Urothelium cell line (cell line): ENCODE measurements around the gene SLC6A12.
"Not testable (repeated sequence)": the region's sequence is repeated elsewhere in the genome, so short reads cannot be mapped to it uniquely, and the experiment has no call there.

Experiments
- DNase-seq: peaks from one replicate; pipeline ENCODE4 v3.0.0; 2011; ENCODE audit warnings: low spot score, mixed read lengths
- FAIRE-seq: peaks from 2 replicates; lab custom pipeline; 2011; peaks lifted over from hg19 to GRCh38; lab: Jason Lieb, UNC

Gene SLC6A12

DNA sequence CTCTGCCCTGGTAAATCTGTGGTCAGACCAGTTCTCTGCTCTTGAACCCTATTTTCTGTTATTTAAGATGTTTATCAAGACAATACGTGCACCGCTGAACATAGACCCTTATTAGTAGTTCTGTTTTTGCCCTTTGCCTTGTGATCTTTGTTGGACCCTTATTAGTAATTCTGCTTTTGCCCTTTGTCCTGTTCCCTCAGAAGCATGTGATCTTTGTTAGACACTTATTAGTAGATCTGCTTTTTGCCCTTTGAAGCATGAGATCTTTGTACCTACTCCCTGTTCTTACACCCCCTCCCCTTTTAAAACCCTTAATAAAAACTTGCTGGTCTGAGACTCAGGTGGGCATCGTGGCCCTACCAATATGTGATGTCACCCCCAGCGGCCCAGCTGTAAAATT lies 22.0 kb upstream of the SLC6A12 start:
- FAIRE-seq, DNase-seq: not testable (repeated sequence)

DNA sequence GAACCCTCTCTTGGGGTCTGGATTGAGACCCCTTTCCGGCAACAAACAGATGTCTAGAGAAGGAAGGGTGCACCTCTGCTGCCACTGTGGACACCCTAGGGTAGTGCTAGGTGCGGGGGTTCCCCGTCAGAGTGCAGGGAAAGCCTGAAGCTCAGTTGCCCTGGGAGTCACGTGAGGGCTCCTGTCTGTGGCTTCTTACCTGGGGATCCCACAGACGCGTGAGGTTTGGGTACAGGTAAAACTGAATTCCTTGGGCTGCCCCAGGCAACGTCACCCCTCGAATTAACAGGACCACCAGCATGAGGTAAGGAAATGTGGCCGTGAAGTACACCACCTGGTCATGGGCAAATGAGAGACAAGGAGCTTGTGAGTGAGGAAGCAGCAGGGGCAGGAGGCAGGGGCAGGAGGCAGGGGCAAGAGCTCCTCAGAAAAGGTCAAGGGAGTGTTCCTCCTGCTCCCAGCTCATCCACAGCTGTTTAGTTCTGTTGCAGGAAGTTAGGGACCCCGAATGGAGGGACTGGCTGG lies 21.0 kb upstream of the SLC6A12 start:
- FAIRE-seq (no peak), DNase-seq (no peak)

DNA sequence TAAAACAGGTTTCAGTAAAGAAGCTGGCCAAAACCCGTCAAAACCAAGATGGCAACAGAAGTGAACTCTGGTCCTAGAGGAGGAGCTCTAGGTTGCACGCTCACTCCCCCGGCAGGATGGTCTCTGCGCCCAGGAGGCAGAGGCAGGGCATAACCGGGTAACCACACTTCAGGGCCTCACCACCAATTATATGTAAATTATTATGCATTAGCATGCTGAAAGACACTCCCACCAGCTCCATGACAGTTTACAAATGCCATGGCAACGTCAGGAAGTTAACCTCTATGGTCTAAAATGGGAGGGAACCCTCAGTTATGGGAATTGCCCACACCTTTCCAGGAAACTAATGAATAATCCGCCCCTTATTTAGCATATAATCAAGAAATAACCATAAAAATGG lies 20.1 kb upstream of the SLC6A12 start:
- FAIRE-seq = no peak
- no peak for DNase-seq

DNA sequence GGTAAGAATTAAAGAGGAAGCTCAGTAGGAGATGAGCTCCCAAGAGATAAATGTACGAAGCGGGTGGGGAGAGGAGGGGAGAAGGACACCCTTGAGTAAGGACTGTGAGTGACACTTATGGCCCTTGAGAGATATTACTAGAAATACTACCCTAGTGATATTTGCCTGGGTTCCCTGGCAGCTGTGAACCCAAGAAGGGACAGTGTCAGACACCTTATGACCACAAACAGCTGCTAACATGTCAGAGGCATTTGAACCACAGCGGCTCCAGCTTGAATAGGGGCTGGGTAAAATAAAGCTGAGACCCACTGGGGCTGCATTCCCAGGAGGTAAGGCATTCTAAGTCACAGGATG lies 19.6 kb upstream of the SLC6A12 start:
- no peak for DNase-seq
- FAIRE-seq = no peak

DNA sequence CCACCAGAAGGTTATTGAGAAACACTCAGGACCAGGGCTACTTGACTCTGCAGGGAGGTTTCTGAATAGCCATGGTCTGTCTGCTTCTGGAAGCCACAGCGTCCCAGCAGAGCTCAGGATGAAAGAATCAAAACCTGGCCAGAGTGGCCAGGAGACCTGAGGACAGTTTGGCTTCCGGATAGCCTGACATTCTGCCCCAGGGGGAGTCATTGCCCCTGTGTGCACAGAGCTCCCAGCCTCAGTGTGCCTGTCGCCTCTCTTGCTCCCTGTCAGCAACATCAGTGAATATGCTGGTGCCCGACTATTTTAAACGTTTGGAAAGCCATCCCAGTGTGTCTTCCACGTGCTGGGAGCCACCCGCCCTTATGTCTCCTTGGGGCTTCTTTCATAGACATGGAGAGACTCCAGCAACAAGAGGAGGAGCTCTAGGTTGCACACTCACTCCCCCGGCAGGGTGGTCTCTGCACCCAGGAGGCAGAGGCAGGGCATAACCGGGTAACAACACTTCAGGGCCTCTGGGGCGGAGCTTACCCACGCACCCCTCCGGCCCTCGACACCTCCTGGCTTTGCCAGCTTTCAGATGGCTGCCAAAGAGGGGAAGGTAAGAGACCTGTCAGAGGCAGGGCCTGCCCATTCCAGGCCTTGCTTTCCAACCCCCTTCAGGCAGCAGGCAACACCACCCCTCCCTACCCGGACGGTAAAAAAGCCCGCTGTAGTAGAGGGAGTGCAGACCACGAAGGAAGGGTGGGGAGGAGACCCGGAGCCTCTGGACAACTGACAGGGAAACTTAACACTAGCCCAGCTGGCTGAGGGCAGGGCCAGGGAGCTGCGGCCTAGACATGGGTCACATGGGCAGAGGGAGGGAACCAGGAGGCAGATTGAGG lies 19.0 kb upstream of the SLC6A12 start:
- DNase-seq (no peak), FAIRE-seq (no peak)

DNA sequence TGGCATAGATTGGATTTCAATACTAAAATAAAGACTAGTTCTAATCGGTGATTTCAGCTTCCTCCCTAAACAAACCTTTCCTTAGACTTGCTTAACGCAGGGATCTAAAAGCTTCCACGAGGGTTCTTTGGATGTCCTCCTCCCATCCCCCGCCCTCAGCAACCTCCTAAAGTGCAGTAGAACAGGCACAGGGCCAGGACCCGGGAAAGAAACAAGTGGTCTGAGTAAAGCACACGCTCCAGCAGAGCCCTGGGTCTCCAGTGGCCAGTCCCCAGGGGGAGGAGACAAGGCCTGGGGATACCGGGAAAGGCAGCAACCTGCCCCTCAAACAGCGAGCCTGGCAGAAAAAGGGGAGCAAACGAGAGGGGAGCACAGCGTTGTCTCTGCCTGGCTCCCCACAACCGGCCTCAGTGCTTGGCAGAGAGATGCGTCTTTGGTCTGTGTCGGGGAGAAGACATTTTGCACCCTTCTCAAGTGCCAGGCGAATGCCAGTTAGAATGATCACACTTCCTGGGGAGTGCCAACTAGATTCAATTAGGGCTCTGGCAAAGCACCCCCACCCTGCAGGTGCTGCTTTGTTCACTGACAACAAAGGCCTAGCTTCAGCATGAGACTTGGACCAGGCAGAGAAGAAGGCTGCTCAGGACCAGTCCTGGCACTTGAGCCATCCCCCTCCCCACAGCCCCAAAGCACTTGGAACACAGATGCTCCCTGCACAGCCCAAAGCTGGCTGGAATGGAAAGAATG lies 17.1 kb upstream of the SLC6A12 start:
- no peak for FAIRE-seq
- no peak for DNase-seq

DNA sequence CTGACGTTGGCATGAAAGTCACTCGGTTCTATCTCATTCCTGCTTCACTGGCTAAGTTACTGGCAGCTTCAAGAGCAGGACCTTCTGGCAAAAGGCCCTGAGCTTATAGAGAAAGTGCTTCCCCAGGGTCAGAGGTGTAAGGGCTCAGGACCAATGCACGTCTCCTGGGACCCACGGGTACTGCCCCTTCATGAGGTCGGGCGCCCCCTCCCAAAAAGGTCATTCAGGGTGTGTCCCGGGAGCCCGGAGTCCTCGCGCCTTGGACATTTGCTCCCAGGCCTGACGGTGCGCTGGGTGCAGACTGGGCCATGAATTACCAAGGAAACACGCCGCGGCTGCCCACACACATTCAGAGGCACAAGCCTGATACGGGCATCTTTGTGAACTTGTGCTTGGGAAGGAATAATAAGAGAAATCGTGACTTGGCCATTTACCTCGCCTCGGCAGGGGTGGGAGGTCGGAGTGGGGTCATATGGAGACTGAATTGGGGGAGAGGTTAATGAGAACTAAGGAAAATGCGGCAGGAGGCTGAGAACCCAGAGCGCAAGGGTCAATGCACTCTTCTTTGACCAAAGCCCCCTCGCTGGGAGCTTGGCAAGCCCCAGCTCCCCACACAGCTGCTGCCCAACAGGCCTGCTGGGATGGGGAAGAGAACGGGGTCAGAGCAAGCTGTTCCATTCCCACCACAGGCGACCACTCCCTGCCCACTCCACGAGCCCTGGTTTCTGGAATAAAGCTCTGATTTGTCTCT lies 15.7 kb upstream of the SLC6A12 start:
- FAIRE-seq (no peak), DNase-seq (no peak)

DNA sequence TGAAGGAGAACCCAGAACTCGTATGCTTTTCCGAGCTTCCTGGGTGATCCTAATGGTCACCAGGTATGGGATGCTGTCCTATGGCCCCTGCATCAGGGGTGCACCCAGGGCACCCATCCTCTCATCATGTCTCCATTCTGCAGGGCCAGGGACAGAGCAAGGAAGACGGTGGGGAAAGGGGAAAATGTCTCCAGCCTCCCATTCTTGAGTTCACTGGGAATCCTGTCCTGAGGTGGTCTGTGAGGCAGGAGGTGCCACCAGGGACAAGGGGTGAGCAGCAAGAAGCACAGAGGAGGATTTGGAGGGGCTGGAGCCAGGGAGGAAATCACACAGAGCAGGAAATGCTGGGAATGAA lies 14.9 kb upstream of the SLC6A12 start:
- no peak for FAIRE-seq
- DNase-seq = no peak

DNA sequence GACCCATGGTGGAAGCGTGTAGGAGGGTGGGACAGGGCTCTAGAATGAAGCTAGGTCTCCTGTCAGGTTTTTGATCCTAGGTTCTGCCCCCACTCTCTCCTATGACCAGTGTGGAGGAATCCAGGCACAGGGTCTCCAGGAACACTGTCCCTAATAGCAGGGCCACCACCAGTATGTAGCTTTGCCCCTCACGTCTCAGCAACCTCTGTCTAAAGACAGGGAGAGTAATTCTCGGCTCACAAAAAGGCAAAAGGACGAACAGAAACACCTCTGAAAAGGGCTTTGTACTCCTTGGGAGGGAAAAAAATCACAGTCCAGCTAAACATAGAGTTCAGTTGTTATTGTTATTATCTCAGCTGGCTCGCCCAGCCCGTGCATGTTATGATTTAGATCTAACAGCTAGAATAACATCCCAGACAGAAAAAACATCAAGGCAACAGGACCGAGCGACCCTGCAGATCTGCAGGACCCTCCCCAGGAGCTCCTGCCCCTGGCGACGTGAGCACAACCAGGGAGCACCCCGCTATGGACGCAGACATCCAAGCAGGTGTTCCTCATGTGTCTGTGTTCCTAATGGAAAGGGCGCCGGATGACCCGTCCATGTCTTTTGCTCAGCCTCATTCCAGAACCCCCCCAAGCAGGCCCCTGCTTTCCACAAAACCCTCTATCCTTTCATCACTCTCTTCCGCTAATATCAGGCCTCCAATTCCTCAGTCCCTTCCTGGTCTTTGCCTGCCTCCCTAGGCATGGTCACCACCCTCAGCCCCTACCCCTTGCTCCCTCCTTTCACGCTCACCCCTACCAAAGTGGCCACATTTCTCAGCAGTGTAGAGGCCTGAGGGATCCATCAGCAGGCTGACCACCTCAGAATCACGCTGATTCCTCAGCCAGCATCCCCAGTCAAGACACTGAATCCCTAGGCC lies 14.2 kb upstream of the SLC6A12 start:
- no peak for FAIRE-seq
- DNase-seq = no peak

DNA sequence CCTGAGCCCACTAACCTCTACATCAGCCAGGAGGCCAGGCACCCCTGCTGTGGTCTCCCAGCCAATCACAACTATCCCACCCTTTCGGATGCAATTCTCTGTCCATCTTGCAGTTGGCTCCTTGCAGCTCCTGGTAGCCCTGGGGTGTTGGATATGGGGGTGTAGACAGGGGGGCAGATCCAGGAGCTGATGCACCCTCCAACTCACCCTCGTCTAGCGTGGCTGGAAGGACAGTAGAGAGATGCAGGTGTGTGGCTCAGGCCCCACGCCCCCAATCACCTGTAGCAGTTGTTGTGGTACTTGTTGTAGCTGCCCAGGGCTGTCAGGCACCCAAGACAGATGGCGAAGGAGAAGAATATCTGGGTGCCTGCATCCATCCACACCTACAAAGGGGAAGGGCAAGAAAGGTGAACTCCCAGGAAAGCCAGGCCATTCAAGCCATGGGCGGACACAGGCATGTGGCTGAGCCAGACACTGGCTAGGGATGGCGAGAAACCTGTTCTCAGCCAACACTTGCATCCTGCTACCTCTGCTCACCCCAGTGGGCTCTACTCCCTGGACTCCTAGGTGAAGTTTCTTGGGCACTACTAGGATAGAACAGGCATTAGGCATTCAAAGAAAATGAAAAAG lies 13.4 kb upstream of the SLC6A12 start:
- FAIRE-seq (peak; percentile 13), DNase-seq (no peak)

DNA sequence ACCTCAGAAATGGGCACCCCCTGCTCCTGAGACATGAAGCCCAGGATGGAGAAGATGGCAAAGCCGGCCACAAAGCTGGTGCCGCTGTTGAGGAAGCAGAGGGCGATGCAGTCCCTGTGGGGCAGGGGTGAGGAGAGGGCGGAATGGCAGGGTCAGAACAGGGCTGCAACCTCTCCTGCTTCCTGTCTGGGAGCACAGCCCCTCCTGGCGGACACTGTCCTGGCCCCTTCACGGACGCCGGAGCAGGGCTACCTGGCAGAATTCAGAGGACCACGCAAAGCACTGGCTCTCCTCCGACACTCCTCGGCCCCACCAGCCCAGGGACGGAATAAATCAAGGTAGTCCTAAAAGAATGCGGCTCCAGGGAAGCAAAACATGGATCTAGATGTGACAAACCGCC lies 12.4 kb upstream of the SLC6A12 start:
- DNase-seq (no peak), FAIRE-seq (no peak)

DNA sequence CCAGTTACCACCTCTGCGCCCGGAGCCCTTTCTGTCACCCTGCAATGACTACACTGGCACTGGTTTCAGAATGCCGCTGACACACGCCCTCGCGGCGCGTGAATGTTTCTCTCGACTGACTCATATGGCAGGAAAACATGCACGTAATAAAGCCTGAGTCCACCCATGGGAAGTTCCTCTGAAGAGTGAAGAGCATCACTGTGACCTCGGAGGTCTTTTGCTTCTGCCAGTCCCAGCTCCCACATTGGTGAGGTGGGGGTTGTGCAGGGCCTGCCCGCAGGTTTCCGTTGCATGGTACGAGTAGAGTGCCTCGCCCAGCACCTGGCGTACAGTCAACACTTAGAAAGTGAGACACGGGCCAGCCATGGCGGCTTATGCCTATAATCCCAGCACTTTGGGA lies 11.1 kb upstream of the SLC6A12 start:
- FAIRE-seq = no peak
- DNase-seq = no peak

DNA sequence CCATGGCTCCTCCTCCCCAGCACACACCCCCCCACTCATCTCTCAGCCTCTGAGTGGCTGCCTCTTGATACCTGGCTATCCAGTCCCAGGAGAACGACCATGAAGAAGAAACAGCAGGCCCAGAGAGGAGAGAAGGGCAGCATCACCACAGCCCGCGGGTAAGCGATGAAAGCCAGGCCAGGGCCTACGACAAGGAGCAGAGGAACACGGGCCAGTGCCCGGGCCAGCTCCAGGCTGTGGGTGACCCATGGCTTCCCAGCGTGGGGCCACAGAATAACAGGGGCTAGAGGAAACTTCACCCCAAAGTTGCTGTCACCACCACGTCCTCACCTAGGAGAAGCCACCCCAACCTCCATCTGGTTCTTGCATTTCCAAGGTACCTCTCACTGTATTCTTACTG lies 10.4 kb upstream of the SLC6A12 start:
- no peak for FAIRE-seq
- DNase-seq = no peak

DNA sequence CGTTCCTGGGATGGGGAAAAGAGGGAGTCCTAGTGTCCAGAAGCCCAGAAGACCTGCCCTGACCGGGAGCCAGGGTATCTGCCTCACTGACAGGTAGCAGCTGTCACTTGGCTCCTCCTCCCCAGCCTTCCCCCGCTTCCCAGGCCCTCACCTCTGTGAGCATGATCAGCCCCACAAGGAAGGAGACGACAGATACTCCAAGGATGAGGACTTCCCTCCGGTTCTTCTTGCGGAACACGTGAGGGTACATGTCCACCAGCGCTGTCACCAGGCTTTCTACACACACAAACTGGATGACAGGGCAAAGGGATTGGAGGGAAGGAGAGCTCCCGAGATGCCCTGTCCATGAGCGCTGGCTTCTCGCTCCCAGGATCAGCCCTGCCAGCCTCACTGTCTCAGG lies 9.9 kb upstream of the SLC6A12 start:
- no peak for FAIRE-seq
- no peak for DNase-seq

DNA sequence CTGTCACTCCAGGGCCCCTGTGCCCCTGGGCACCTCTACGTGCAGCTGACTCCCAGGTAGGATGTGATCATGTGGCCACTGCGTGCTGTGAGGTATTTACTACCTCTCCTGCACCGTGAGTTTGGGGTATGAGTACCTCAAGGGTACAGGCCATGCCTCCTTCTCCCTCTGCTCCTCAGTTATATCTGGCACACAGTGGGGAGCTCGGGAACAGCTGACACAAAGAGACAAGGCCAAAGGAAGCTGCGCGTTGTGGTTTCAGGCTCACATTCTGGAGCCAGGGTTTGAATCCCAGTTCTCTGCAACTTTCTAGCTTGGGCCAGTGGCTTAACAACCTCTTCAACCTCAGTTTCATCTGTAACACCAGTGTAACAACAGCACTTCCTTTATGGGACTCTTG lies 7.8 kb upstream of the SLC6A12 start:
- FAIRE-seq (no peak), DNase-seq (no peak)

DNA sequence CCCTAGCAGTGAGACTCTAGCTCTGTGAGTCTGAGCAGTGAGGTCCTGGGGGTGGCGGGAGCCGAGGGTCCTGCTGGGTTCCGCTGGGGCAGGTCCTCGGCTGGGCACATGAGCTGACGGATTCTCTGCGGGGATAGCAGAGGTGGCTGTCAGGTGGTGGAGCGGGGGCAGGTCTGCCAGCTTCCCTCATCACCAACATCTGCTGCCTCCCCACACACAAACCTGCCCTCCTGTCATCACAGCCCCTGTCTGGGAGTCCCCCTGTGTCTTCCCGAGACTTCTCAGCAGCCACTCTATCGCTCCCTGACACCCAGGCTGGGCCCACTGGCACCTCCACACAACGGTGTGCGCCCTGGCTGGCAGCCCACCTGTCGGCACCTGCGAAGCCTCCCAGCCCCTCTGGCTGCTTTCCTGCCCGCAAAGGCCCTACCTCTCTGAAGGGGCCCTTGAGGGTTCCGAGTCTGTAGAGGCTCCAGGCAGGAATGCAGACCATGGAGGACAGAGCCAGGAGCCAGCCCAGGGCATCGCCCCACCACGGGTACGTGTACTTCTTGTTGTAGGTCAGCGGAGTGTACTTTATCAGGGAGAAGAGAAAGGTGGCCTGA lies 7.1 kb upstream of the SLC6A12 start:
- FAIRE-seq = no peak
- no peak for DNase-seq

DNA sequence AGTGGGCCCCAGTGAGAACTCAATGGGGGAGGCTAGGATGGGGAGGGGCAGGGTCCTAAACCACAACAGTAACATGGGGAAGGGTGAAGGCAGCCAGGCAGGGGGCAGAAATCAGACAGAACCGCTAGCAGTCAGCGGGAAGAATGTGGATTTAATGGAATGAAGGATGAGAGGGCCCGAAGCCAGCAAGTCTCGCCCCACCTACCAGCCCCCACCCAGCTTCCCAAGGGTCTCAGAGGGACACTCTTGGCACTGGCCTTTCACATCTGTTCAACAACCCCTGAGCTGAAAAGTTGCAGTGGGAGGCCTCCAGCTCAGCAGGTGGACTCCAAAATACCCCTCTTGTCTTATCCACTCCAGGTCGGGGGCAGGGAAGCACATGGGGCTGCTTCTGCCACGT lies 6.5 kb upstream of the SLC6A12 start:
- FAIRE-seq (no peak), DNase-seq (no peak)

DNA sequence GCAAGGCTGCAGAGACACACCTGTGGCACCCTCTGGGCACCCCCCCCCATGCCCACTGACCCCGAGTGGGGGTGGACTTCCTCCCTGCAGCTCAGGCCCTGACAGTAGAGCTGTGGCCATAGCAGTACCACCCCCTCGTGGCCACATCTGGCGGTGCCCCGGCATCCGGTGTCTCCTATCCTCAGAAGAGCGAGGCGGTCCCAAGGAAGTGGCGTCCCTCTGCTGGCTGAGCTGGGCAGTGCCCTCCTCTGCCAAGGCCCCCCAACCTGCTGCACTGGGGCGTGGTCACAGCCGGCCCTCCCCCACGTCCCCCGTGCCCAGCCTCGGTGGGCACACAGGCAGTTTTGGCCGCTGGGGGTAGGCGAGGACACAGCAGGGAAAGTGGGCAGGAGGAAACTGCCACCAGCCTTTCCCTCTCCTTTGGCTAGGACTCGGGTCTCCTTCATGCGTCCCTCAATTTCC lies 6.0 kb upstream of the SLC6A12 start:
- FAIRE-seq = no peak
- DNase-seq = peak; percentile 69
